GM23338 (cell line): ENCODE results near the gene MGRN1. TPM values are rescaled to one million over a fixed set of nuclear protein-coding genes. Genes with fewer than 3 reads are reported as not detected.

ENCODE experiments used
- ATAC-seq: fragments of 200-7000 bp; cut with Tn5 transposase; 3 replicates; pipeline ENCODE4 v1.9.1; 2020
- DNase-seq: peaks from one replicate; pipeline ENCODE4 v3.0.0-alpha.2; 2015; ENCODE audit warnings: low spot score
- H2AFZ ChIP-seq: fragments of 200-600 bp; sonication (generic); 2 replicates; pipeline ENCODE4 v1.8.0; 2016; ENCODE audit warnings: antibody characterized with exemption, mild to moderate bottlenecking, moderate library complexity
- H3F3A ChIP-seq: fragments of 200-600 bp; sonication (generic); replicated peaks from 2 replicates; pipeline ENCODE4 v1.8.0; 2017; ENCODE audit warnings: antibody characterized with exemption, mixed run types, low read depth
- H3K27ac ChIP-seq: fragments of 200-600 bp; sonication (generic); 2 replicates; pipeline ENCODE4 v1.6.1; 2016; ENCODE audit warnings: low read depth
- H3K27me3 ChIP-seq: fragments of 200-600 bp; sonication (generic); 2 replicates; pipeline ENCODE4 v1.8.0; 2016; ENCODE audit warnings: mild to moderate bottlenecking, mixed run types, moderate library complexity; ENCODE audit not compliant: insufficient read depth
- H3K36me3 ChIP-seq: fragments of 200-600 bp; sonication (generic); 2 replicates; pipeline ENCODE4 v1.8.0; 2016; ENCODE audit warnings: mild to moderate bottlenecking; ENCODE audit not compliant: insufficient read depth
- H3K4me1 ChIP-seq: fragments of 200-600 bp; sonication (generic); 2 replicates; pipeline ENCODE4 v1.8.0; 2016; ENCODE audit warnings: mild to moderate bottlenecking, moderate library complexity; ENCODE audit not compliant: insufficient read depth
- H3K4me2 ChIP-seq: fragments of 200-600 bp; sonication (generic); 2 replicates; pipeline ENCODE4 v1.7.1; 2017; ENCODE audit warnings: mixed run types
- H3K4me3 ChIP-seq: fragments of 200-600 bp; sonication (generic); 2 replicates; pipeline ENCODE4 v1.6.1; 2016; ENCODE audit warnings: mixed run types
- H3K79me2 ChIP-seq: fragments of 200-600 bp; sonication (generic); replicated peaks from 2 replicates; pipeline ENCODE4 v1.8.0; 2017; ENCODE audit warnings: mild to moderate bottlenecking; ENCODE audit not compliant: insufficient read depth
- H3K9me2 ChIP-seq: fragments of 200-600 bp; sonication (generic); 2 replicates; pipeline ENCODE4 v1.8.0; 2017; ENCODE audit not compliant: insufficient read depth
- H4K20me1 ChIP-seq: fragments of 200-600 bp; sonication (generic); replicated peaks from 2 replicates; pipeline ENCODE4 v1.8.0; 2017; ENCODE audit warnings: mild to moderate bottlenecking; ENCODE audit not compliant: insufficient read depth
- H3K27ac Mint-ChIP-seq: 2 replicates; pipeline ENCODE4 v1.8.0; 2020; ENCODE audit warnings: inconsistent platforms, mild to moderate bottlenecking, moderate library complexity, mixed read lengths
- H3K27me3 Mint-ChIP-seq: 3 replicates; pipeline ENCODE4 v1.8.0; 2022; ENCODE audit warnings: low read depth, mild to moderate bottlenecking, moderate library complexity, mixed read lengths, inconsistent platforms; ENCODE audit not compliant: insufficient read depth, poor library complexity
- H3K36me3 Mint-ChIP-seq: 3 replicates; pipeline ENCODE4 v1.8.0; 2021; ENCODE audit warnings: low read depth, mild to moderate bottlenecking, inconsistent platforms, moderate library complexity, mixed read lengths
- H3K4me1 Mint-ChIP-seq: 3 replicates; pipeline ENCODE4 v1.8.0; 2020; ENCODE audit warnings: mild to moderate bottlenecking, inconsistent platforms, mixed read lengths
- H3K4me3 Mint-ChIP-seq: 3 replicates; pipeline ENCODE4 v1.8.0; 2021; ENCODE audit warnings: moderate library complexity, mild to moderate bottlenecking, inconsistent platforms, mixed read lengths
- H3K9me3 Mint-ChIP-seq: 3 replicates; pipeline ENCODE4 v1.8.0; 2020; ENCODE audit warnings: moderate library complexity, mild to moderate bottlenecking, inconsistent platforms, mixed read lengths
- ETS1 ChIP-seq: IDR thresholded peaks from 2 replicates; pipeline ENCODE4 v1.6.1; 2016; ENCODE audit warnings: antibody characterized with exemption
- EZH2 ChIP-seq: fragments of 200-600 bp; sonication (generic); IDR thresholded peaks from one replicate; pipeline ENCODE4 v1.8.0; 2017; ENCODE audit warnings: antibody characterized with exemption, mild to moderate bottlenecking, low read depth; ENCODE audit not compliant: unreplicated experiment
- EZH2phosphoT487 ChIP-seq: fragments of 200-600 bp; sonication (generic); IDR thresholded peaks from one replicate; pipeline ENCODE4 v1.8.1; 2018; ENCODE audit warnings: antibody characterized with exemption; ENCODE audit not compliant: unreplicated experiment
- JUNB ChIP-seq: IDR thresholded peaks from one replicate; pipeline ENCODE4 v1.6.1; 2016; ENCODE audit warnings: antibody characterized with exemption; ENCODE audit not compliant: unreplicated experiment
- NANOG ChIP-seq: IDR thresholded peaks from 2 replicates; pipeline ENCODE4 v1.6.1; 2016; ENCODE audit warnings: antibody characterized with exemption, borderline replicate concordance
- REST ChIP-seq: IDR thresholded peaks from one replicate; pipeline ENCODE4 v1.6.1; 2018; ENCODE audit warnings: antibody characterized with exemption; ENCODE audit not compliant: unreplicated experiment
- ZNF114 ChIP-seq: fragments of 250-450 bp; sonication (Bioruptor Pico); IDR thresholded peaks from 2 replicates; pipeline ENCODE4 v1.5.0; 2020; ENCODE audit warnings: mild to moderate bottlenecking, moderate library complexity
- ZNF331 ChIP-seq: fragments of 250-450 bp; sonication (Bioruptor Pico); IDR thresholded peaks from 2 replicates; pipeline ENCODE4 v1.5.0; 2020; ENCODE audit warnings: low read depth, mild to moderate bottlenecking, moderate library complexity
- ZNF462 ChIP-seq: fragments of 250-450 bp; sonication (Bioruptor Pico); IDR thresholded peaks from 2 replicates; pipeline ENCODE4 v1.5.0; 2020; ENCODE audit warnings: mild to moderate bottlenecking, moderate library complexity
- polyA plus RNA-seq: library from polyadenylated mRNA; unstranded; fragments of >200 nt; fragmentation: Nextera tagmentation; extraction: Ambion mirVana; gene quantifications from 2 replicates; pipeline ENCODE4 v1.2.1, GENCODE V29; 2016
- total RNA-seq: library from RNA; depleted of rRNA; stranded (reverse); fragments of >200 nt; shearing (Covaris generic); gene quantifications from 2 replicates; pipeline ENCODE4 v1.2.3, GENCODE V29; 2014

The MGRN1 gene
- total and polyA plus RNA-seq, 2 experiments from 2014 or later: 13.1 to 71.8 TPM

- H3K36me3 Mint-ChIP-seq: peaks cover 13% of the 10 kb centered on the region
- Histone ChIP-seq H3K27ac (0 out of 2 replicates have a peak overlapping the region, but pooled peaks have one; percentile 26), H3K4me2 (no peak overlapping the region), H3K4me1 (no peaks in the 10 kb centered on the region), H3K36me3 (no peaks in the 10 kb centered on the region), H4K20me1 (no peaks in the 10 kb centered on the region; the same call in 1 of the 2 replicates), H3K27me3 (no peaks in the 10 kb centered on the region), H3K4me3 (no peak overlapping the region), H3K9me2 (no peaks in the 10 kb centered on the region), H2AFZ (no peak overlapping the region), H3F3A (peaks cover 9% of the 10 kb centered on the region; the same call in 1 of the 2 replicates), H3K79me2 (no peaks in the 10 kb centered on the region)
- peaks cover 9% of the 10 kb centered on the region for H3K27me3 Mint-ChIP-seq
- H3K9me3 Mint-ChIP-seq: no peaks in the 10 kb centered on the region
- TF ChIP-seq ZNF114 (no peak), EZH2phosphoT487 (no peak), REST (no peak), JUNB (no peak)
- no peak for DNase-seq
- no peak for ATAC-seq
- no peak overlapping the region for H3K4me3 Mint-ChIP-seq
- no peak overlapping the region for H3K27ac Mint-ChIP-seq
- peaks cover 12% of the 10 kb centered on the region for H3K4me1 Mint-ChIP-seq
Measured at GRCh38 chr16:4679850-4680636, 55.4 kb downstream of the MGRN1 start.

GRCh38 chr16:4680673-4681470 is 56.2 kb downstream of the MGRN1 start:
- Histone ChIP-seq H4K20me1 (no peaks in the 10 kb centered on the region), H3K4me1 (no peaks in the 10 kb centered on the region), H3K79me2 (no peaks in the 10 kb centered on the region), H3F3A (peaks cover 2% of the 10 kb centered on the region; the same call in 1 of the 2 replicates), H3K4me2 (no peak overlapping the region), H3K9me2 (no peaks in the 10 kb centered on the region), H3K4me3 (no peak overlapping the region), H2AFZ (no peak overlapping the region), H3K27ac (no peak overlapping the region), H3K27me3 (no peaks in the 10 kb centered on the region), H3K36me3 (no peaks in the 10 kb centered on the region)
- ATAC-seq: no peak
- Mint-ChIP-seq H3K36me3 (peaks cover 14% of the 10 kb centered on the region), H3K27ac (no peak overlapping the region), H3K27me3 (peaks cover 11% of the 10 kb centered on the region), H3K4me1 (peaks cover 6% of the 10 kb centered on the region), H3K4me3 (no peak overlapping the region), H3K9me3 (no peaks in the 10 kb centered on the region)
- no peak for DNase-seq
- TF ChIP-seq ZNF462 (CRISPR knock-in tag) (no peak), JUNB (no peak), EZH2 (no peak), ZNF331 (CRISPR knock-in tag) (no peak), NANOG (no peak), ETS1 (no peak)
